ENCODE measurements around the gene NDUFAF2. TPM values are rescaled to one million over a fixed set of nuclear protein-coding genes. Genes with fewer than 3 reads are reported as not detected.

The NDUFAF2 gene
- total RNA-seq, 1 experiment from 2014 or later, result 44.5 TPM

- no peak for TF ChIP-seq CTCF (IDR thresholded peaks at IDR 0.05; ENCODE audit: unreplicated experiment)
- Mint-ChIP-seq H3K9me3 (ENCODE audit: low read depth, unreplicated experiment) (peaks cover 2% of the 10 kb centered on the region), H3K36me3 (ENCODE audit: insufficient read depth, unreplicated experiment) (no peaks in the 10 kb centered on the region), H3K4me3 (ENCODE audit: low read depth, unreplicated experiment) (no peak overlapping the region), H3K27ac (ENCODE audit: unreplicated experiment) (no peak overlapping the region), H3K27me3 (ENCODE audit: unreplicated experiment) (no peaks in the 10 kb centered on the region), H3K4me1 (ENCODE audit: low read depth, unreplicated experiment) (no peaks in the 10 kb centered on the region)
- DNase-seq, result no peak
- CTCF ChIA-PET, result interaction anchor here (0.7 to 1.0 kb wide), 2 partner anchors 14 to 859 kb away, joined by 3 read pairs; partner anchors contain the start of genes ERCC8 and NDUFAF2
- intact Hi-C loops (cut with micrococcal nuclease; ENCODE audit: unreplicated experiment), result loop anchor here (5.0 to 10.0 kb wide), 4 partner anchors 94 to 974 kb away; no protein-coding TSS in a partner anchor
- BruUV-seq (replicated peaks), result no TSS peak
Observed at GRCh38 chr5:60958712-60959111, 13.7 kb downstream of the NDUFAF2 start.

GRCh38 chr5:60959156-60959555, 14.2 kb downstream of the NDUFAF2 start:
- intact Hi-C loops (cut with micrococcal nuclease; ENCODE audit: unreplicated experiment), result loop anchor here (5.0 to 10.0 kb wide), 4 partner anchors 93 to 973 kb away; no protein-coding TSS in a partner anchor
- Mint-ChIP-seq H3K27me3 (ENCODE audit: unreplicated experiment) (no peaks in the 10 kb centered on the region), H3K4me1 (ENCODE audit: low read depth, unreplicated experiment) (no peaks in the 10 kb centered on the region), H3K4me3 (ENCODE audit: low read depth, unreplicated experiment) (no peak overlapping the region), H3K36me3 (ENCODE audit: insufficient read depth, unreplicated experiment) (no peaks in the 10 kb centered on the region), H3K9me3 (ENCODE audit: low read depth, unreplicated experiment) (peaks cover 2% of the 10 kb centered on the region), H3K27ac (ENCODE audit: unreplicated experiment) (no peak overlapping the region)
- CTCF ChIA-PET, result interaction anchor here (0.7 to 1.0 kb wide), 2 partner anchors 14 to 859 kb away, joined by 3 read pairs; partner anchors contain the start of genes ERCC8 and NDUFAF2
- no TSS peak for BruUV-seq (replicated peaks)
- TF ChIP-seq CTCF (IDR thresholded peaks at IDR 0.05; ENCODE audit: unreplicated experiment), result no peak
- no peak for DNase-seq

- intact Hi-C loops (cut with micrococcal nuclease; ENCODE audit: unreplicated experiment), result loop anchor here (5.0 kb wide), 1 partner anchor 382 kb away; no protein-coding TSS in a partner anchor
- Mint-ChIP-seq H3K4me1 (ENCODE audit: low read depth, unreplicated experiment) (no peaks in the 10 kb centered on the region), H3K4me3 (ENCODE audit: low read depth, unreplicated experiment) (no peak overlapping the region), H3K36me3 (ENCODE audit: insufficient read depth, unreplicated experiment) (no peaks in the 10 kb centered on the region), H3K27me3 (ENCODE audit: unreplicated experiment) (no peaks in the 10 kb centered on the region), H3K27ac (ENCODE audit: unreplicated experiment) (no peak overlapping the region), H3K9me3 (ENCODE audit: low read depth, unreplicated experiment) (no peaks in the 10 kb centered on the region)
- DNase-seq, result no peak
- BruUV-seq (replicated peaks), result no TSS peak
- CTCF ChIA-PET, result no interaction called here
- TF ChIP-seq CTCF (IDR thresholded peaks at IDR 0.05; ENCODE audit: unreplicated experiment), result peak; percentile 39
Observed at GRCh38 chr5:60960591-60960990, 15.6 kb downstream of the NDUFAF2 start.

DNA sequence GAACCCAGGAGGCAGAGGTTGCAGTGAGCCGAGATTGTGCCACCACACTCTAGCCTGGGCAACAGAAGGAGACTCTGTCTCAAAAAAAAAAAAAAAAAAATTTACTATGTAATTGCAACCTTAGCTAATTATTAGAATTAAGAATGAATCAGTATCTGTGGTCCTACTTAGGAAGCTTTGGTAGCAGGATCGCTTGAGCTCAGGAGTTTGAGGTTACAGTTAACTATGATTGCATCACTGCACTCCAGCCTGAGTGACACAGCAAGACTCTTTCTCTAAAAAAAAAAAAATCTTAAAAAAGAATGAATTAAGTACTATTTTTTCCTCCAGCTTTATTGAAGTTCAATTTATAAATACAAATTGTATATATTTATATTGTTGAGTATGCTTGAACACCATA, 16.7 kb downstream of the NDUFAF2 start:
- Mint-ChIP-seq H3K27me3 (ENCODE audit: unreplicated experiment) (no peaks in the 10 kb centered on the region), H3K4me3 (ENCODE audit: low read depth, unreplicated experiment) (no peak overlapping the region), H3K9me3 (ENCODE audit: low read depth, unreplicated experiment) (peaks cover 4% of the 10 kb centered on the region), H3K36me3 (ENCODE audit: insufficient read depth, unreplicated experiment) (no peaks in the 10 kb centered on the region), H3K4me1 (ENCODE audit: low read depth, unreplicated experiment) (no peaks in the 10 kb centered on the region), H3K27ac (ENCODE audit: unreplicated experiment) (no peak overlapping the region)
- TF ChIP-seq CTCF (IDR thresholded peaks at IDR 0.05; ENCODE audit: unreplicated experiment), result no peak
- no TSS peak for BruUV-seq (replicated peaks)
- CTCF ChIA-PET, result interaction anchor here (0.7 kb wide), 3 partner anchors 99 to 340 kb away, joined by 3 to 4 read pairs (median 3); no protein-coding TSS in a partner anchor
- intact Hi-C loops (cut with micrococcal nuclease; ENCODE audit: unreplicated experiment), result loop anchor here (5.0 kb wide), 1 partner anchor 381 kb away; no protein-coding TSS in a partner anchor
- no peak for DNase-seq

Data from Calu3 (cell line).